Mucosa of rectum (tissue), 2 donors: Measurements from ENCODE around the gene MICAL3.
A peak's percentile ranks its signal among the peaks of the same experiment; 100 is the strongest.

Experiments used
- H3K27ac ChIP-seq, 2 donors: one replicate each; pipeline ENCODE4 v1.7.0; 2013; ENCODE audit warnings: inconsistent platforms in 2 of 2, low read depth in 2 of 2, low read length in 2 of 2
- H3K27me3 ChIP-seq, 2 donors: one replicate each; pipeline ENCODE4 v1.7.0; 2013; ENCODE audit warnings: low read length in 2 of 2; ENCODE audit not compliant: control insufficient read depth in 2 of 2, insufficient read depth in 2 of 2
- H3K36me3 ChIP-seq, 2 donors: one replicate each; pipeline ENCODE4 v1.7.0; 2013; ENCODE audit warnings: low read length in 2 of 2; ENCODE audit not compliant: control insufficient read depth in 2 of 2, insufficient read depth in 2 of 2
- H3K4me1 ChIP-seq, 2 donors: one replicate each; pipeline ENCODE4 v1.7.0; 2013; ENCODE audit warnings: low read length in 2 of 2, mild to moderate bottlenecking in 1 of 2; ENCODE audit not compliant: control insufficient read depth in 2 of 2, insufficient read depth in 2 of 2
- H3K4me3 ChIP-seq, 2 donors: one replicate each; pipeline ENCODE4 v1.7.0; 2013; ENCODE audit warnings: low read length in 2 of 2
- H3K9ac ChIP-seq, 2 donors: one replicate each; pipeline ENCODE4 v1.7.0; 2013; ENCODE audit warnings: low read length in 2 of 2, low read depth in 1 of 2, mild to moderate bottlenecking in 1 of 2
- H3K9me3 ChIP-seq, 2 donors: one replicate each; pipeline ENCODE4 v1.7.0; 2013; ENCODE audit warnings: low read length in 2 of 2; ENCODE audit not compliant: control insufficient read depth in 2 of 2
- donor health status: healthy.
- donor health status: Normal muscosa, but diverticular disease.

The MICAL3 gene

DNA sequence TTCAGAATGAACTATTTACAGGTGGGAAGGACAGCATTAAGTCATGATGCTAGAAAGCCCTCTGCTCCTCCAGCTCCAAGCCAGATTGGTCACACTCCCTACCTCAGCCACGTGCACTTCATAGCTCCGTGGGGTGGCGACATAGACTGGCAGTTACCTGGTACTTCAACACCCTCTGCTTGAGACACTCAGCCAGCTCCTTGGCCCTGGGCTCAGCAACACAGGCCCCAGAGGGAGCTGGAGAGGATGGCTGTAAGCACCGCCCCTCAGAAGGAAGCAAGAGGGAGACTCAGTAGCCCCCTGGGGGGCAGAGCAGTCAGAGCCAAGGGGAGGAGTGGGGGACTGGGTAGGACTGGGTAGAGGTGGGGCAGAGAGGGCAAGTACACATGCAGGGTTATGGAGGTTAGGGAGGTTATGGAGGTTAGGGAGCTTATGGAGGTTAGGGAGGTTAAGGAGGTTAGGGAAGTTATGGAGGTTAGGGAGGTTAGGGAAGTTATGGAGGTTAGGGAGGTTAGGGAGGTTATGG lies 148.0 kb downstream of the MICAL3 start:
- Histone ChIP-seq H3K27me3 (no peaks in the 10 kb centered on the region), H3K9ac (no peak overlapping the region), H3K27ac (peak overlapping the region in 1 of 2 donors; percentile 1), H3K9me3 (no peaks in the 10 kb centered on the region), H3K4me1 (peaks cover 0 to 7% of the 10 kb centered on the region in 2 donors), H3K4me3 (no peak overlapping the region), H3K36me3 (peaks cover 68 to 69% of the 10 kb centered on the region in 2 donors)

DNA sequence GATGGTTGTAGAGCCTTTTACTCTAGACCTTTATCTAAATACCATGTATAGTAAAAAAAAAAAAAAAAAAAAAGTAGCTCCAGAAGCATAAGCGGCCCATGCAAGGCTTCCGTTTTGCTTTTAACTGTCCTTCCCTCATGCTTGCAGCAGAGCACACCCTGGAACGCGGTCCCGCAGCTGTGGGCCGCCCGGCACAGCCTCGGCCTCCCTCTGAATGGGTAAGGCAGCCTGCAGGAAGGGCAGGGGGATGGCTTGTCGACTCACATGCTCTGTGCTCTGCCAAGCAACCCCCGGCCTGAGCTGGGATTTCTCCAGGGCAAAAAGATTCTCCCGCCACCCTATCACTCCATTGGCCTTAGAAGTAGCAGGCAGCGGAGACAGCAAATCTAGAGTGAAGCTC lies 148.7 kb downstream of the MICAL3 start:
- Histone ChIP-seq H3K9ac (no peak overlapping the region), H3K4me1 (peaks cover 5 to 14% of the 10 kb centered on the region in 2 donors), H3K27me3 (no peaks in the 10 kb centered on the region), H3K9me3 (no peaks in the 10 kb centered on the region), H3K4me3 (no peak overlapping the region), H3K36me3 (peaks cover 62 to 64% of the 10 kb centered on the region in 2 donors), H3K27ac (no peak overlapping the region)

DNA sequence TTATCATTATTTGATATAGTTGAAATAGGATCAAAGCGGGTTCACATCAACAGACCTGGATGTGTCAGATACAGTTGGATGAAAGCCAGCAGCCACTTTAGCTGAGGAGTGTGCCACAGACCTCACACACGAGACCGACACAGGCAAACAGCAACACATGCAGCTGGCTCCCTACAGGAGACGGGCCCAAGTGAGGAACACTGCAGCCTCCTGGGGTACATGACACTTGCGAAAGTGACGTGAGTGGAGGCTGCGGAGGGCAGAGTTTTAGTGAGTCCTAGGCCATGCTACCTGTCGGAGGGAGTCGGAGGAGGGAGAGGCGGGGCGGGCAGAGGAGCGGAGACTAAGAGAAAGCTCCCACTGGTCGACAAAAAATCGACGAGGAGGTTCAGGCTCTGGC lies 149.2 kb downstream of the MICAL3 start:
- no peak overlapping the region for H3K4me3 ChIP-seq
- no peaks in the 10 kb centered on the region for H3K27me3 ChIP-seq
- H3K9ac ChIP-seq: no peak overlapping the region
- H3K27ac ChIP-seq: no peak overlapping the region
- peaks cover 10 to 19% of the 10 kb centered on the region in 2 donors for H3K4me1 ChIP-seq
- peaks cover 57 to 59% of the 10 kb centered on the region in 2 donors for H3K36me3 ChIP-seq
- no peaks in the 10 kb centered on the region for H3K9me3 ChIP-seq

DNA sequence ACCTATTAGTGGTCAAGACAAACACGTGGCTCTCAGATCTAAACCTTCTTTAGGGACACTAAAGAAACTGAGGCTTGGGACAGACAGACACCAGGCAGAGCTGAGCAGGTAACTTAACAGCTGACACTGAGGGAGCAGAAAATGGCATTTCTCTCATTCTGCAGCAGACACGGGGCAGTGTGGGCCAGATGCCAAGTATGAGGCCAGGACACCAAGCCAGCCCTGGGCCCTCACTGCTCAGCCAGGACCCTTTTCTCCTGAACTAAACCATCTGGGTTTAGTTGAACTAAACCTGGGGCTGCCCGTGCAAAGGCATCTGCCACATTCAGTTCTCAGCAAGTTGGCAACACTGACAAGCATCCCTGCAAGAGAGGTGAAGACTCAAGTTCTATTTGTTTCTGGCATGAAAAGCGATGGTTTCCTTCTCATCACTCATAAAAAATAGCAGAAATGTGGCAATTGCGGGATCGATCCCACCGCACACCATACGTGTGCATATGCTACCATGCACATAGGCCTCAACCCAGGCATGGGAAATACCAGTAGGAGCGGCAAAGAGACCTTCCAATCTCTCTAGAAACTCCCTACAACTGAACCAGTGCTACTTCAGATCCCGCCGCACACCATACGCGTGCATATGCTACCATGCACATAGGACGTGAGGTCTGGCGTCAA lies 150.0 kb downstream of the MICAL3 start:
- Histone ChIP-seq H3K36me3 (peaks cover 49 to 53% of the 10 kb centered on the region in 2 donors), H3K9me3 (no peaks in the 10 kb centered on the region), H3K4me1 (peaks cover 11 to 24% of the 10 kb centered on the region in 2 donors), H3K9ac (no peak overlapping the region), H3K4me3 (no peak overlapping the region), H3K27ac (no peak overlapping the region), H3K27me3 (no peaks in the 10 kb centered on the region)

DNA sequence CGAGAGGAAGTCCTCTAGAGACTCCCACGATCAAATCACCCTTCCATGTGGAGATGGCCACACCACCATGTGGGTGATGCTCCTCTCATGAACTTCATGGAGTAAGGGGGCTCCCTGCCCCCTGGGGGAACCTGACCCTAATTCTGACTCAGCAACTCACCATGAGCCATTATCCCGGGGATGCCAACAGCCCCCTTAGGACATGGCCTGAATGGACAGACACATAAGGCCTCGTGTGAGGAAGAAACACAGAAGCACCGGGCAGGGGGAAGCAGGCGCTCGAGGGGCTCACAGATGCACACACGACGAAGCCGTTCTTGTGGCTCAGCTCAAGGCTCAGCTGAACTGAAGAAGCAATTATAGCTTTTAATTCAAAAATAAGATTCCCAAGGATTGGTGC lies 150.6 kb downstream of the MICAL3 start:
- H3K27ac ChIP-seq: no peak overlapping the region

DNA sequence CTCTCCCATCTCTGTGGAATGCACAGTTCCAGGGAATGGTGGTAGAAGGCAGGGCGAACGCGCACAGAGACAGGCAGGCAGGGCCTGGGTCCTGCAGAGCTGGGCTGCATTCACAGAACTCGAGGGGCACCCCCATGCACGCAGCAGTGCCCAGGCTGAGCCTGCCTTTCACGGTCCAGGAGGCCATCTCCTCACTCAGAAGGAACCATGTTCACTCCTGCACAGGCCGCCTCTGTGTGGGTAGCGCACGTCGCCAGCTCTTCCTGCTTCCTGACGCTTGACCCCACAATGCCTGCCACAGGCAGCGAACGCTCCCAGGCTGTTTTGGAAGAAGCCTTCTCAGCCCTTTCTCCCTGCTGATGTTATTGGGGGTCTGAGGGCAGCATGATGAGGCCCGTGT lies 151.2 kb downstream of the MICAL3 start:
- Histone ChIP-seq H3K9ac (no peak overlapping the region), H3K36me3 (peaks cover 49 to 51% of the 10 kb centered on the region in 2 donors)

More for the DNA sequence above, 150.6 kb downstream of the MICAL3 start:
- Histone ChIP-seq H3K9ac (no peak overlapping the region), H3K27me3 (no peaks in the 10 kb centered on the region), H3K4me3 (no peak overlapping the region), H3K4me1 (peaks cover 16 to 30% of the 10 kb centered on the region in 2 donors), H3K36me3 (peaks cover 49 to 53% of the 10 kb centered on the region in 2 donors), H3K9me3 (no peaks in the 10 kb centered on the region)

DNA sequence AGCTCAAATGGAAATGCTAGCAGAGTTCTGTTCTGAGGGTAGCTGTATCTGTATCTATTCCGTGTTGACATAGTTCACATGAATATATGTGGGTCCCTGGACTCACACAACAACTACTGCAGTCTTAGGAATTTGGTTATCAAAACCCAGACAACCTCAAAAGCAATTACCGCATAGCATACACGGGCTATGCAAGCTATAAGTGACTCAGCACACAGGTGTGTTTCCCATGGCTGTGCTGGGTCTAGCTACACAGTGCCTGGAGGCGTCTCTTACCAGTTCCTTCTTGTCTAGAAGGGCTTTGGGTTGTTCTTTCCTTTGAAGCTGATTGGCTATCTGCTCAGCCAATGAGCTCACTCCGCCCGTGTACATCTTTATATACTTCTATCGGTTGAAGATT lies 151.9 kb downstream of the MICAL3 start:
- H3K4me1 ChIP-seq: peaks cover 22 to 43% of the 10 kb centered on the region in 2 donors
- no peaks in the 10 kb centered on the region for H3K9me3 ChIP-seq
- H3K4me3 ChIP-seq: no peak overlapping the region
- H3K27me3 ChIP-seq: no peaks in the 10 kb centered on the region
- no peak overlapping the region for H3K9ac ChIP-seq
- H3K27ac ChIP-seq: no peak overlapping the region
- H3K36me3 ChIP-seq: peaks cover 48 to 49% of the 10 kb centered on the region in 2 donors

More for the DNA sequence above, 151.2 kb downstream of the MICAL3 start:
- Histone ChIP-seq H3K4me1 (peaks cover 22 to 37% of the 10 kb centered on the region in 2 donors), H3K4me3 (no peak overlapping the region), H3K27me3 (no peaks in the 10 kb centered on the region), H3K27ac (no peak overlapping the region), H3K9me3 (no peaks in the 10 kb centered on the region)

DNA sequence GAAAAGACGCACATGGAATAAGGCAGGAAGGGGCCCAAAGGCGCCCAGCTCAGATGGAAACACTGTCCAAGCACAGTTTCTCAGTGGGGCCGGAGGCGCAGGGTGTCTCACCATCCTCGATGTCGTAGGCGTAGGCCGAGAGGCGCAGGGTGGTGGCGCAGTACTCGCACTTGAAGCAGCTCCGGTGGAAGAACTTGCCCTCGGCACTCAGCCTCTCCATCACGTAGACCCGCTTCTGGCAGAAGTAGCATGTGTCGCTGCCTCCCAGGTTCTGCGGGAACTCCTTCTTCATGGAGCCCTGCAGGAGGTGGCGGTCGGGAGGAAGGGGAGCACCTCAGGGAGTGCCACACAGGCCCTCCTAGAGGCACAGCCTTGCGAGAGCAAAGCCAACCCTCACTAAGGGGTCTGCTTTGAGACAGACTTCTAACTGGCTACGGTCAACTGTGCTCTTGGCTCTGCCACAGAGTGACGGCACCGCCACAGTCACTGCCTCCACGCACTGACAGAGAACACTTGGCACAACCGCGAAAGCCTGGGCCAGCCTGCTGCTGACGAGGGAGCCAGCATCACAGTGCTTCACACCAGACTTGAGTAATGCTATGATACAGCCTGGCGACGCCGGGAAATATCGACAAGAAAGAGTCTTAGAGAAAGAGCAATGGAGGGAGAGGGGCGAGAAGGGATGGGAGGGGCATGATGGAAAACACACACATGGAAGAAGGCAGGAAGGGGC lies 152.5 kb downstream of the MICAL3 start:
- peak overlapping the region in 1 of 2 donors; percentile 8 for H3K27ac ChIP-seq
- no peaks in the 10 kb centered on the region for H3K9me3 ChIP-seq
- no peaks in the 10 kb centered on the region for H3K27me3 ChIP-seq
- peaks cover 27 to 49% of the 10 kb centered on the region in 2 donors for H3K4me1 ChIP-seq
- H3K36me3 ChIP-seq: peaks cover 47 to 49% of the 10 kb centered on the region in 2 donors
- H3K9ac ChIP-seq: no peak overlapping the region
- H3K4me3 ChIP-seq: no peak overlapping the region

DNA sequence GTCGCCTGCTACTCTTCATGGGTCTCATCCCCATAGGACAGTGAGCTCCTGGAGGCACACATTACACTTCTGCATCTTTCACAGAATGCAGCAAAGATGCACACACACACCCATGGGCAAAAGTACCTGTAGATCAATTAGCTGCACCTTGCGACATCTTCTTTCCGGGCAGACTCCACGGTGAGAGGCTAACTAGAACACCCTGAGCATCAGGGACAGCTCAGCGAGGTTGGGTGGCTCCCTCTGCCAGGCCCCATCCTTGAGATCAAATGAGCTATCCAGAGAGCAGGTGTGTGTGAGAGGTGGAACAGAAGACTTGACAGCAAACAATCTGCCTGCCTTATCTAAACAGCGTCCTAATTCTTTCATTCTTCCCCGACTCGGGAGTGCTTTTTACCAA lies 154.0 kb downstream of the MICAL3 start:
- H3K9me3 ChIP-seq: no peaks in the 10 kb centered on the region
- H3K4me1 ChIP-seq: peaks cover 36 to 62% of the 10 kb centered on the region in 2 donors
- H3K4me3 ChIP-seq: no peak overlapping the region
- H3K36me3 ChIP-seq: peaks cover 47 to 54% of the 10 kb centered on the region in 2 donors
- no peaks in the 10 kb centered on the region for H3K27me3 ChIP-seq
- H3K9ac ChIP-seq: peak overlapping the region in 1 of 2 donors; percentile 44
- peak overlapping the region; percentile 86 to 92 for H3K27ac ChIP-seq
